Kidney (tissue), 14 donors: ENCODE results near the gene PHF14. TPM values are rescaled to one million over a fixed set of nuclear protein-coding genes. Genes with fewer than 3 reads are reported as not detected.

ENCODE experiments used
- DNase-seq, 5 donors: peaks; one replicate each; pipeline ENCODE4 v3.0.0-alpha.2; 2013 to 2020
- FAIRE-seq: peaks from 2 replicates; lab custom pipeline; 2012; peaks lifted over from hg19 to GRCh38; lab: Jason Lieb, UNC
- H3K27ac ChIP-seq, 2 donors: one replicate each; pipeline ENCODE4 v1.7.0; 2013; ENCODE audit warnings: low read depth in 2 of 2, low read length in 2 of 2, inconsistent platforms in 1 of 2
- H3K27me3 ChIP-seq: one replicate; pipeline ENCODE4 v1.7.1; 2013; ENCODE audit warnings: low read length, inconsistent platforms; ENCODE audit not compliant: control insufficient read depth, insufficient read depth
- H3K36me3 ChIP-seq, 3 donors: one replicate each; pipeline versions ENCODE4 v1.7.0 to v1.7.1; 2013; ENCODE audit warnings: low read length in 3 of 3, control low read depth in 1 of 3, inconsistent platforms in 1 of 3; ENCODE audit not compliant: insufficient read depth in 3 of 3, control insufficient read depth in 2 of 3
- H3K4me1 ChIP-seq, 3 donors: one replicate each; pipeline versions ENCODE4 v1.7.0 to v1.7.1; 2013; ENCODE audit warnings: low read length in 3 of 3, inconsistent platforms in 1 of 3, low read depth in 1 of 3; ENCODE audit not compliant: control insufficient read depth in 2 of 3, insufficient read depth in 2 of 3
- H3K4me3 ChIP-seq, 3 donors: one replicate each; pipeline versions ENCODE4 v1.7.0 to v1.8.1; 2013; ENCODE audit warnings: low read length in 3 of 3, control low read depth in 1 of 3, inconsistent platforms in 1 of 3
- H3K9ac ChIP-seq, 3 donors: one replicate each; pipeline versions ENCODE4 v1.7.0 to v1.7.1; 2013; ENCODE audit warnings: low read length in 3 of 3, control low read depth in 1 of 3, inconsistent platforms in 1 of 3
- H3K9me3 ChIP-seq, 3 donors: one replicate each; pipeline versions ENCODE4 v1.7.0 to v1.7.1; 2013; ENCODE audit warnings: low read length in 3 of 3, control low read depth in 1 of 3, inconsistent platforms in 1 of 3; ENCODE audit not compliant: control insufficient read depth in 2 of 3, insufficient read depth in 1 of 3
- intact Hi-C: fragments of 100-400 bp; cut with DNase I; formaldehyde crosslinking; loops from one replicate; pipeline ENCODE4 v1.11.1; 2022
- polyA plus RNA-seq: library from polyadenylated mRNA; stranded (reverse); fragments of 350-450 nt; fragmentation: Illumina TruSeq; extraction: RNeasy Lipid Tissue Mini Kit (QIAGEN cat#74804); gene quantifications from one replicate; pipeline ENCODE4 v1.2.3, GENCODE V29; 2014; ENCODE audit warnings: low read depth, low replicate concordance; ENCODE audit not compliant: insufficient read depth
- total RNA-seq: library from RNA; stranded (reverse); fragmentation: NEBNext Ultra II Directional; extraction: Animal tissue kit (Norgen Biotek cat#: 25700); gene quantifications from one replicate; pipeline ENCODE4 v1.2.1, GENCODE V29; 2021
- TF ChIP-seq, protein P1 (sequence below): IDR thresholded peaks from 3 replicates; pipeline ENCODE4 v1.5.1; 2012; ENCODE audit warnings: mild to moderate bottlenecking, moderate library complexity, borderline replicate concordance; ENCODE audit not compliant: insufficient read depth; ENCODE audit errors: extremely low read depth
- donor health status: control.
- donor health status: control.
- donor health status: control.
- donor health status: control.
- donor health status: control.
- donor health status: DM: yes; HTN: yes; CAD: no.
- donor health status: Normal renal cell carcinoma (clear cell type).

Gene PHF14
- total and polyA plus RNA-seq, 2 donors from 2014 or later = 17.1 to 31.7 TPM

DNA sequence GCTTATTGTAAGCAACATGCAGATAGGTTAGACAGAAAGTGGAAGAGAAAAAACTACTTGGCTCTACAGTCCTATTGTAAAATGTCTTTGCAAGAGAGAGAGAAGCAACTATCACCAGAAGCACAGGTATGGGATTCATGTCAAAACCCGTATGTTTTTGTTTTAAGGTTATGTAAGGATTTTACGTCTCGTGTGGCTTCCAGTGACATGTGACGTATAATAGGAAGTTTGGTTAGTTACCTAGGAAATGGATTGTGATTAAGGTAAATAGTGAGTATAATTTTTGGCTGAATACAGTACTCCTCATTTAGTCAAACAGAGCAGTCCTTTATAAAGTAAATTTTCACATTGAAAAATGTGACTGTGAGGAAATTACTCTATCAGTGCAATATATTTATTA, 62.0 kb downstream of the PHF14 start:
- Histone ChIP-seq H3K27me3 (no peaks in the 10 kb centered on the region), H3K4me3 (no peak overlapping the region), H3K9me3 (no peaks in the 10 kb centered on the region), H3K9ac (no peak overlapping the region), H3K27ac (no peak overlapping the region), H3K36me3 (peaks cover 0 to 4% (median 0%) of the 10 kb centered on the region in 3 donors), H3K4me1 (no peaks in the 10 kb centered on the region)
- no peak for FAIRE-seq
- DNase-seq = no peak
- intact Hi-C loops = no loop called here
- TF ChIP-seq, protein P1, sequence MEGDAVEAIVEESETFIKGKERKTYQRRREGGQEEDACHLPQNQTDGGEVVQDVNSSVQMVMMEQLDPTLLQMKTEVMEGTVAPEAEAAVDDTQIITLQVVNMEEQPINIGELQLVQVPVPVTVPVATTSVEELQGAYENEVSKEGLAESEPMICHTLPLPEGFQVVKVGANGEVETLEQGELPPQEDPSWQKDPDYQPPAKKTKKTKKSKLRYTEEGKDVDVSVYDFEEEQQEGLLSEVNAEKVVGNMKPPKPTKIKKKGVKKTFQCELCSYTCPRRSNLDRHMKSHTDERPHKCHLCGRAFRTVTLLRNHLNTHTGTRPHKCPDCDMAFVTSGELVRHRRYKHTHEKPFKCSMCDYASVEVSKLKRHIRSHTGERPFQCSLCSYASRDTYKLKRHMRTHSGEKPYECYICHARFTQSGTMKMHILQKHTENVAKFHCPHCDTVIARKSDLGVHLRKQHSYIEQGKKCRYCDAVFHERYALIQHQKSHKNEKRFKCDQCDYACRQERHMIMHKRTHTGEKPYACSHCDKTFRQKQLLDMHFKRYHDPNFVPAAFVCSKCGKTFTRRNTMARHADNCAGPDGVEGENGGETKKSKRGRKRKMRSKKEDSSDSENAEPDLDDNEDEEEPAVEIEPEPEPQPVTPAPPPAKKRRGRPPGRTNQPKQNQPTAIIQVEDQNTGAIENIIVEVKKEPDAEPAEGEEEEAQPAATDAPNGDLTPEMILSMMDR = no peak

- Histone ChIP-seq H3K4me3 (no peak overlapping the region), H3K9me3 (no peaks in the 10 kb centered on the region), H3K9ac (no peak overlapping the region), H3K4me1 (no peaks in the 10 kb centered on the region), H3K27me3 (no peaks in the 10 kb centered on the region), H3K27ac (no peak overlapping the region), H3K36me3 (peaks cover 0 to 4% (median 0%) of the 10 kb centered on the region in 3 donors)
- FAIRE-seq = no peak
- TF ChIP-seq, protein P1 = no peak
- intact Hi-C loops = no loop called here
- no peak for DNase-seq
Observed at GRCh38 chr7:11039974-11040373, 66.3 kb downstream of the PHF14 start.

- Histone ChIP-seq H3K36me3 (peaks cover 0 to 3% (median 0%) of the 10 kb centered on the region in 3 donors), H3K9ac (no peak overlapping the region), H3K4me1 (no peaks in the 10 kb centered on the region), H3K4me3 (no peak overlapping the region), H3K9me3 (no peaks in the 10 kb centered on the region), H3K27me3 (no peaks in the 10 kb centered on the region), H3K27ac (no peak overlapping the region)
- FAIRE-seq (no peak), DNase-seq (no peak)
- intact Hi-C loops = no loop called here
- TF ChIP-seq, protein P1 = no peak
Observed at GRCh38 chr7:11054033-11054432, 80.4 kb downstream of the PHF14 start.

DNA sequence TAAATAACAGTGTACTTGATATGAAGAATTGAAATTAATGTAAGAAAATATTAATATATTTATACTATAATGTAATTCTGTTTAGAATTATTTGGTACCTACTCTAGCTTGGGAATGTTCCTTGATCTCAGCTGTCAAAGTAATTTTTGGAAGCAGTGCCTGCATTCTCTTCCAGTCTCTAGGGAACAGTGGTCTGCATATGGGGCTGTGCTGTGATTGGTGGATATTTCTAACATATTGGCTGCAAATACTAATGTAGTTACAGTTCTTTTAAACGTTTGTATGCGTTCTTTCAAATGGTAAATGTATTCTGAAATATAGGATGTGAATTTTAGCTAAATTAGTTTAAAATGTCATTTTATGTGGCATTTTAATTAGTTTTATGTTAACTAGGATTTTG, 87.2 kb downstream of the PHF14 start:
- Histone ChIP-seq H3K9me3 (no peaks in the 10 kb centered on the region), H3K36me3 (peaks cover 0 to 5% (median 0%) of the 10 kb centered on the region in 3 donors), H3K4me3 (no peak overlapping the region), H3K27ac (no peak overlapping the region), H3K9ac (no peak overlapping the region), H3K4me1 (no peaks in the 10 kb centered on the region), H3K27me3 (no peaks in the 10 kb centered on the region)
- FAIRE-seq (no peak), DNase-seq (no peak)
- intact Hi-C loops = no loop called here
- TF ChIP-seq, protein P1 = no peak
